HepG2 (cell line): ENCODE data around the gene AXDND1. TPM values are rescaled to one million over a fixed set of nuclear protein-coding genes. Genes with fewer than 3 reads are reported as not detected.

Experiments used
- ARID5B ChIP-seq: IDR thresholded peaks from 2 replicates; pipeline ENCODE4 v1.4.0; 2020; ENCODE audit warnings: mild to moderate bottlenecking, missing genetic modification reagents
- CCDC6 ChIP-seq: sonication (generic); formaldehyde crosslinking; IDR thresholded peaks from 2 replicates; pipeline ENCODE4 v1.8.1; 2022; ENCODE audit warnings: mild to moderate bottlenecking, missing genetic modification reagents, moderate library complexity
- FOXA3 ChIP-seq: IDR thresholded peaks from 2 replicates; pipeline ENCODE4 v1.6.1; 2016; ENCODE audit warnings: missing genetic modification reagents, missing compliant biosample characterization
- HNF4G ChIP-seq, 2 experiments: sonication (generic) in 1 of 2; formaldehyde crosslinking in 1 of 2; IDR thresholded peaks; 2 replicates each; pipeline versions ENCODE4 v1.4.0 to v1.6.1; 2011 to 2020; ENCODE audit warnings: borderline replicate concordance in 2 of 2, low read depth in 2 of 2, mild to moderate bottlenecking in 2 of 2, low read length in 1 of 2, missing genetic modification reagents in 1 of 2, moderate library complexity in 1 of 2
- MTF2 ChIP-seq: sonication (generic); formaldehyde crosslinking; IDR thresholded peaks from 2 replicates; pipeline ENCODE4 v1.5.0; 2020; ENCODE audit warnings: missing genetic modification reagents, borderline replicate concordance
- RXRB ChIP-seq: IDR thresholded peaks from 2 replicates; pipeline ENCODE4 v1.6.1; 2016; ENCODE audit warnings: borderline replicate concordance, missing genetic modification reagents, missing compliant biosample characterization
- SOX5 ChIP-seq: IDR thresholded peaks from 2 replicates; pipeline ENCODE4 v1.6.1; 2016; ENCODE audit warnings: borderline replicate concordance
- TAF1 ChIP-seq: sonication (generic); formaldehyde crosslinking; IDR thresholded peaks from 2 replicates; pipeline ENCODE4 v1.4.0; 2020; ENCODE audit warnings: missing genetic modification reagents
- TRAFD1 ChIP-seq: sonication (generic); formaldehyde crosslinking; IDR thresholded peaks from 2 replicates; pipeline ENCODE4 v1.5.1; 2020; ENCODE audit warnings: missing genetic modification reagents, mild to moderate bottlenecking, borderline replicate concordance
- ZNF207 ChIP-seq: fragments of 450-650 bp; IDR thresholded peaks from 2 replicates; pipeline ENCODE4 v1.6.1; 2016; ENCODE audit warnings: antibody characterized with exemption, borderline replicate concordance
- ZNF414 ChIP-seq: sonication (generic); formaldehyde crosslinking; IDR thresholded peaks from 2 replicates; pipeline ENCODE4 v1.5.0; 2020; ENCODE audit warnings: missing genetic modification reagents
- ZNF468 ChIP-seq: sonication (generic); formaldehyde crosslinking; IDR thresholded peaks from 2 replicates; pipeline ENCODE4 v1.8.0; 2022; ENCODE audit warnings: mild to moderate bottlenecking, moderate library complexity, missing genetic modification reagents
- ZNF547 ChIP-seq: sonication (generic); formaldehyde crosslinking; IDR thresholded peaks from 2 replicates; pipeline ENCODE4 v1.5.1; 2020; ENCODE audit warnings: mild to moderate bottlenecking, missing genetic modification reagents
- ZNF879 ChIP-seq: sonication (generic); formaldehyde crosslinking; IDR thresholded peaks from 2 replicates; pipeline ENCODE4 v1.8.1; 2023; ENCODE audit warnings: missing genetic modification reagents
- ZSCAN31 ChIP-seq: sonication (generic); formaldehyde crosslinking; IDR thresholded peaks from 2 replicates; pipeline ENCODE4 v1.5.0; 2020; ENCODE audit warnings: low read depth, mild to moderate bottlenecking, missing genetic modification reagents
- polyA plus RNA-seq, 8 experiments: library from polyadenylated mRNA; depleted of rRNA in 3 of 8; stranded (reverse) in 7 of 8; unstranded in 1 of 8; fragments of >200 nt; fragmentation: Illumina TruSeq in 4 of 8; extraction: Trizol in 4 of 8; gene quantifications; 2 replicates each; pipeline versions ENCODE4 v1.2.1 to v1.2.3, GENCODE V29; 2011 to 2016; ENCODE audit warnings: low read depth in 4 of 8, missing spikeins in 1 of 8, mixed read lengths in 1 of 8; ENCODE audit not compliant: insufficient read depth in 1 of 8
- total RNA-seq, 5 experiments: library from RNA; depleted of rRNA; stranded (reverse); fragments of >200 nt; fragmentation: Illumina TruSeq; extraction: Trizol; gene quantifications; 2 replicates each; pipeline ENCODE4 v1.2.3, GENCODE V29; 2016; ENCODE audit warnings: low read depth in 1 of 5
- TF ChIP-seq, protein P1 (sequence below): IDR thresholded peaks from 2 replicates; pipeline ENCODE4 v1.6.1; 2012; ENCODE audit warnings: low read length, improper control_type of control experiment
- TF ChIP-seq, protein P2 (sequence below): sonication (generic); formaldehyde crosslinking; IDR thresholded peaks from 2 replicates; pipeline ENCODE4 v1.4.0; 2020; ENCODE audit warnings: missing genetic modification reagents, borderline replicate concordance
- TF ChIP-seq, protein P3 (sequence below): sonication (generic); formaldehyde crosslinking; IDR thresholded peaks from 2 replicates; pipeline ENCODE4 v1.4.0; 2020; ENCODE audit warnings: missing genetic modification reagents

The AXDND1 gene
- total and polyA plus RNA-seq, 2 of the 13 experiments (the other 11 are each of a cell fraction or from before 2014, with no cell fraction given), result 0.15 to 0.40 TPM

GRCh38 chr1:179384027-179384426 lies 18.3 kb downstream of the AXDND1 start (continued):
- no peak for TF ChIP-seq CCDC6 (CRISPR knock-in tag)
- TF ChIP-seq ZNF468, result no peak
- no peak for TF ChIP-seq ZNF207
- peak; percentile 68 for TF ChIP-seq FOXA3
- TF ChIP-seq, protein P1, sequence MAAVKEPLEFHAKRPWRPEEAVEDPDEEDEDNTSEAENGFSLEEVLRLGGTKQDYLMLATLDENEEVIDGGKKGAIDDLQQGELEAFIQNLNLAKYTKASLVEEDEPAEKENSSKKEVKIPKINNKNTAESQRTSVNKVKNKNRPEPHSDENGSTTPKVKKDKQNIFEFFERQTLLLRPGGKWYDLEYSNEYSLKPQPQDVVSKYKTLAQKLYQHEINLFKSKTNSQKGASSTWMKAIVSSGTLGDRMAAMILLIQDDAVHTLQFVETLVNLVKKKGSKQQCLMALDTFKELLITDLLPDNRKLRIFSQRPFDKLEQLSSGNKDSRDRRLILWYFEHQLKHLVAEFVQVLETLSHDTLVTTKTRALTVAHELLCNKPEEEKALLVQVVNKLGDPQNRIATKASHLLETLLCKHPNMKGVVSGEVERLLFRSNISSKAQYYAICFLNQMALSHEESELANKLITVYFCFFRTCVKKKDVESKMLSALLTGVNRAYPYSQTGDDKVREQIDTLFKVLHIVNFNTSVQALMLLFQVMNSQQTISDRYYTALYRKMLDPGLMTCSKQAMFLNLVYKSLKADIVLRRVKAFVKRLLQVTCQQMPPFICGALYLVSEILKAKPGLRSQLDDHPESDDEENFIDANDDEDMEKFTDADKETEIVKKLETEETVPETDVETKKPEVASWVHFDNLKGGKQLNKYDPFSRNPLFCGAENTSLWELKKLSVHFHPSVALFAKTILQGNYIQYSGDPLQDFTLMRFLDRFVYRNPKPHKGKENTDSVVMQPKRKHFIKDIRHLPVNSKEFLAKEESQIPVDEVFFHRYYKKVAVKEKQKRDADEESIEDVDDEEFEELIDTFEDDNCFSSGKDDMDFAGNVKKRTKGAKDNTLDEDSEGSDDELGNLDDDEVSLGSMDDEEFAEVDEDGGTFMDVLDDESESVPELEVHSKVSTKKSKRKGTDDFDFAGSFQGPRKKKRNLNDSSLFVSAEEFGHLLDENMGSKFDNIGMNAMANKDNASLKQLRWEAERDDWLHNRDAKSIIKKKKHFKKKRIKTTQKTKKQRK, result no peak
- 0 out of 2 replicates have a peak, but pooled peaks have one; percentile 13 for TF ChIP-seq HNF4G (IDR thresholded peaks at IDR 0.05; ENCODE audit: borderline replicate concordance, low read depth, low read length)
- no peak for TF ChIP-seq HNF4G (CRISPR knock-in tag; IDR thresholded peaks at IDR 0.05; ENCODE audit: borderline replicate concordance, low read depth)
- TF ChIP-seq, protein P2, sequence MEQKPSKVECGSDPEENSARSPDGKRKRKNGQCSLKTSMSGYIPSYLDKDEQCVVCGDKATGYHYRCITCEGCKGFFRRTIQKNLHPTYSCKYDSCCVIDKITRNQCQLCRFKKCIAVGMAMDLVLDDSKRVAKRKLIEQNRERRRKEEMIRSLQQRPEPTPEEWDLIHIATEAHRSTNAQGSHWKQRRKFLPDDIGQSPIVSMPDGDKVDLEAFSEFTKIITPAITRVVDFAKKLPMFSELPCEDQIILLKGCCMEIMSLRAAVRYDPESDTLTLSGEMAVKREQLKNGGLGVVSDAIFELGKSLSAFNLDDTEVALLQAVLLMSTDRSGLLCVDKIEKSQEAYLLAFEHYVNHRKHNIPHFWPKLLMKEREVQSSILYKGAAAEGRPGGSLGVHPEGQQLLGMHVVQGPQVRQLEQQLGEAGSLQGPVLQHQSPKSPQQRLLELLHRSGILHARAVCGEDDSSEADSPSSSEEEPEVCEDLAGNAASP (CRISPR knock-in tag), result peak; percentile 15; the same call in 1 of the 2 replicates
- TF ChIP-seq TRAFD1 (CRISPR knock-in tag), result no peak
- TF ChIP-seq ZNF879 (CRISPR knock-in tag), result no peak
- TF ChIP-seq, protein P3, sequence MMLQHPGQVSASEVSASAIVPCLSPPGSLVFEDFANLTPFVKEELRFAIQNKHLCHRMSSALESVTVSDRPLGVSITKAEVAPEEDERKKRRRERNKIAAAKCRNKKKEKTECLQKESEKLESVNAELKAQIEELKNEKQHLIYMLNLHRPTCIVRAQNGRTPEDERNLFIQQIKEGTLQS (CRISPR knock-in tag), result no peak
- TF ChIP-seq MTF2 (CRISPR knock-in tag), result no peak
- no peak for TF ChIP-seq ZSCAN31
- TF ChIP-seq ARID5B, result peak; percentile 38
- TF ChIP-seq SOX5 (CRISPR knock-in tag), result peak; percentile 22; the same call in 1 of the 2 replicates
- TF ChIP-seq ZNF414 (CRISPR knock-in tag), result no peak
- peak; percentile 81 for TF ChIP-seq RXRB (CRISPR knock-in tag)
- TF ChIP-seq ZNF547 (CRISPR knock-in tag), result no peak
- TF ChIP-seq TAF1 (CRISPR knock-in tag), result no peak
